HG03108 (cell line): ENCODE measurements around the gene PSORS1C2.

ENCODE experiments used
- ATAC-seq: cut with Tn5 transposase; IDR thresholded peaks from one replicate; pipeline ENCODE4 v1.9.1; 2021; ENCODE audit warnings: moderate library complexity; ENCODE audit not compliant: unreplicated experiment

The PSORS1C2 gene

GRCh38 chr6:31114970-31115849 is 23.7 kb downstream of the PSORS1C2 start:
- no peak for ATAC-seq

DNA sequence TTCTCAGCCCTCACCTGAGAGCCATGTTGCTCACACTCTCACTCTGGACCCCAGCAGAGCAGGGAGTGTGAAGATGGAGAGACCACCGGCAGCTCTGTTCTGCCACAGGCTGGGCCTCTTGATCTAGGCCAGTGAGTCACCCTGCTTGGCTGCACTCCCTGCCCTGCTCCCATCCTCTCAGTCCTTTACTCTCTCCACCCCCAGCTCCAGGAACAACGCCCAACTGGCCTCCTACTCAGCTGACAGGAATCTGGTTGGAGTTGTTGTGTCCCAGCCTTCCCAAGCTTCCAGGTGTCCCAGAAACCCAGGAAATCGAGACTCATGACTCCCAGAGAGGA is 24.4 kb downstream of the PSORS1C2 start, which contains the start of gene PSORS1C1:
PSORS1C1 (plus strand) TSS at position 260 of the 338 bp plus-strand sequence. CDS start 14,833 bp downstream, outside the sequence.
- ATAC-seq: no peak

DNA sequence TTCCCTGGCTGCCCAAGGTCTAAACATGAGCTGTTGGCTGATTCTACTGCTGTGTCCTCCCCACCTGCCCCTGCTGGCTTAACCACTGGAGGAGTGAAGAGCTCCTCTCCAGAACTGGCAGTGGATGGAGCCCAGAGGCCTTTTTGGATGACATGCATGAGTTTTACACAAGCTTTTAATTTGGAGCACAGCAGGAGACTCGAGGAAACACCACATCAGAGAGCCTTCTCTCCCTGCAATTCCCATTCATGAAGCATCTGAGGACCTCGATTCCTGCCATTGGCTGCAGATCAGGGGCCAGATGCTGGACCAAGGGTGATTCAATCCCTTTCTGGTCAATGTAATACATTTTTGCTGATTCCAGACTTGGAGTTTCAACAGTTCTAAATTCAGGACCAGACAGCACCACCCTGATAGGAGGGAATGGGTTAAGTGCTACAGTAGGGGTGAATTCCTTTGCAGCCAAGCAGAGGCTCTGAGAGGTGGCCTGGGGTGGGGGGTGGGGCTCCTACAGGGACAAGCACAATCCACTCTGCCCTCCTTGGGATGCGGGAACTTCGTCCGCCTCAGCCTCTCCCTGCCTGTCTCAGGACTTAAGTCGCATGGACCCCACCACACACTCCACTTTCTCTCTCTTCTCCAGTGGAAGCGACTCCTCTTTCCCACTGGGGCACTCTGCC is 24.9 kb downstream of the PSORS1C2 start:
- no peak for ATAC-seq

DNA sequence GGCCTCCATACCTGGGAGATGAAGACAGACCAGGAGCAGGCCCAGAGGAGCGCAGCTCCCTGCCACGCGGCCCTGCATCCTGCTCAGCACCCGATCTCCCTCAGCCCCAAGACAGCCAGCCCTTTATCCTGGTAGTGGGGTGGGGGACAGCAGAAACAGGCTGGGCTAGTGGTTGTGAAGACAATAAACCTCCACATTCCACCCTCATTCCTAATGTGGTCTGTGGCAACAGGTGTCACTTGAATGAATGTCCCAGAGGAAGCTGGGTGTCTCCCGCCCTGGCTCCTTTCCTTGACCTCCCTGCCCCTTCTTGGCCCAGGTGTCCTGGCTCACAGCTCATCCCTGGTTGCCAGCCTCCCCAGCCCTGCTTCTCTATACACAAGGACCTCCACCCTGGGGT is 26.4 kb downstream of the PSORS1C2 start, which contains the start of gene C6orf15:
C6orf15 (minus strand) TSS at position 98 of the 400 bp plus-strand sequence; CDS start at position 78, 20 bp downstream.
- ATAC-seq: no peak

DNA sequence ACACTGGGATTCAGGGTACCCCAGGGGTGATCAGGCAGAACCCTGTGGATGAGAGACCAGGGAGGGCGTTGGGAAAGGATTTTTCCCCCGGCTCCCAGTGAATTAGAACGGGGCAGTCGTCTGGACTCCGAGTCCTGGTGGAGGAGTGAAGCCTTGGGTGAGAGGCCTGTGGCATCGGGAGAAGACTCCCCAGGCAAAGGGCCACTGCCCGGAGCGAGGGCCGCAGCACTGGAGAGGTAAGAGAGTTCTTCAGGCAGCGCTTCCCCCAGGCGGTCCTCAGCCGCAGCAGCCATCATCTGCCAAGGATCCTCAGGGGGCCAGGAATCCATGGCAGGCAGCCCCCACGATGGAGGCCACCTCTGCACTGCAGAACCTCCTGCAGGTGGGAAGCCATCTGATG is 27.2 kb downstream of the PSORS1C2 start:
- no peak for ATAC-seq

DNA sequence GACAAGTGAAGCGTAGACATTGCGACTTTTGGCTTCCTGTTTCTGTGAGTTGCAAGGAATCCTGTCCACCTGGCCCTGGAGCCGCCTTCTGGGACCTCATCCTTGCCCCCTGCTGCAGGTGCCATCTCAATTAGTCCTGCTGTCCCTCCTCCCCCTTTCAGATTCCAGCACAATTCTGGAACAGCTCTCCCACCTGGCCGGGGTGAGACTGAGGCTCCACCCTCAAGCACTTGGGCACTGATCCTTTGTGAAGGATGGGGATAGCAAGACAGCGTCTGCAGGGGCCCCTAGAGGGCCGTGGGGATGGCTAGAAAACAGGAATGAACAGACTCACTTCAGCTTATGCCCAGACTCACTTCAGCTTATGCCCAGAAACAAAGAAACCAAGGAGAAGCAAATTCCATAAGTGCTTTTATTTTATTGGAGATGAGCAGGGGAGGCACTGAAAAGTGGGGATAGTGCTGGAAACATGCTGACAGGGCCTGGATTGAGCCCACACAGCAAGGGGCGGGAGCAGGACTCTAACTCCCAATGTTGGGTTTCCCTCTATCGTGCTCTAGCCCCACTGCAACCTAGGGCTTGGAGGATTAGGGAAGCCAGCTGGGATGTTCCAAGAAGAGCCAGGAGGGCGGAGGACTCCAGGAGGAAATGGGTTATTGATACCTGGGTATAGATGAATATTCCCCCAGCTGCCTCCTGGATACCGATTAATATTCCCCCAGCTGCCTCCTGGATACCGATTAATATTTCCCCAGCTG is 27.9 kb downstream of the PSORS1C2 start:
- no peak for ATAC-seq

- no peak for ATAC-seq
These were observed 31.8 kb downstream of the PSORS1C2 start for GRCh38 chr6:31107052-31107451.

DNA sequence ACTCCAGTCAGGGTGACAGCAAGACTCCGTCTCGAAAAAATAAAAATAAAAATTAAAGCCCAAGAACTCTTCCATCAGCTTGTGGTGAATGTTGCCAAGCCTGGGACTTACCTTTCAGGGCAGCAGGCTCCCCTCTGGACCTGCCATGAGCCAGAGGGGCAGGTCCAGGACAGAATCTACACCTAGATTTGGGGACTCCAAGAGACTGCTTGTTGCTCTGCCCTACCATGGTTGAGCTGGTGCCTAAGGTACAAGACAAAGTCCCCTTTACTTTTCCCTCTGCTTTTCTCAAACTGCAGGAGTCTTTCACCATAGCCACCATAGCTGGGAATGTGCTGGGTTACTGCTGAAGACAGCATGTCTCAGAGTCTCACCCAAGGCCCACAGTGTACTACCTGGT is 35.7 kb downstream of the PSORS1C2 start:
- no peak for ATAC-seq

GRCh38 chr6:31098449-31098938 is 40.4 kb downstream of the PSORS1C2 start:
- ATAC-seq: no peak

GRCh38 chr6:31096656-31097055 is 42.2 kb downstream of the PSORS1C2 start:
- no peak for ATAC-seq

DNA sequence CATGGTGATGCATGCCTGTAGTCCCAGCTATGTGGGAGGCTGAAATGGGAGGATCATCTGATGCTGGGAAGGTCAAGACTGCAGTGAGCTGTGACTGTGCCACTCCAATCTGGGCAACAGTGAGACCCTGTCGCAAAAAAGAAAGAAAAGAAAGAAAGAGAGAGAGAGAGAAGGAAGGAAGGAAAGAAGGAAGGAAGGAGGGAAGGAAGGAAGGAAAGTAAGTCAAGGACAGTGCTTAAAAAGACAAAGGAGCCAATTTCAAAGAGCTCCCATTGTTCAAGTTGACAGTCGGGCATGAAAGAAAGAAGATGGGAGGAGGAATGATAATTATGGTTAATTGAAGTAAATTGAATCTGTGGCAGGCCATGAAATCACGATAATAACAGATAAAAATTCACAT is 42.7 kb downstream of the PSORS1C2 start:
- no peak for ATAC-seq

DNA sequence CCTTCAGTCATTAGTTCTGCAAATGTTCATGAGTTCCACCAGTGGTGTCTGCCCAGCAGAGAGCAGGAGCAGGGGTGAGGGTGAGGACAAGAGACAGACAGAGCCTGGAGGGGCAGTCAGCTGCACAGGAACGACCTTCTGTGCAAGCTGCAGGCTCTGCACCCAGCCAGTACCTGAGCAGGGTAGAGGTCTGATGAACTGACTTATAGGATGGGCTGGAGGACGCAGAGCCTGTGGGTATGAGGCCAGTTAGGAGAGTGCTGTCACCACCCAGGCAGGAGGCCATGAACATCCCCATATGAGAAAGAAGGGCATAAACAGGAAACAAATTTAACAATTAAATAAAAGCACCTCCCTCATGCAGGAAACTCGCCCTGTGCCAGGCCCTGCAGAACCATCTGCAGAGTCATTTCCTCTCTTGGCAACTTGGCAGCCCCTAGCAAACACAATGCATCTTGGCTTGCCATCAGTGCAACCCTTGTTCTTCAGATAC is 44.4 kb downstream of the PSORS1C2 start:
- no peak for ATAC-seq

GRCh38 chr6:31092769-31093505 is 45.9 kb downstream of the PSORS1C2 start:
- ATAC-seq: no peak

- no peak for ATAC-seq
These were observed 46.6 kb downstream of the PSORS1C2 start for GRCh38 chr6:31092238-31092637.

DNA sequence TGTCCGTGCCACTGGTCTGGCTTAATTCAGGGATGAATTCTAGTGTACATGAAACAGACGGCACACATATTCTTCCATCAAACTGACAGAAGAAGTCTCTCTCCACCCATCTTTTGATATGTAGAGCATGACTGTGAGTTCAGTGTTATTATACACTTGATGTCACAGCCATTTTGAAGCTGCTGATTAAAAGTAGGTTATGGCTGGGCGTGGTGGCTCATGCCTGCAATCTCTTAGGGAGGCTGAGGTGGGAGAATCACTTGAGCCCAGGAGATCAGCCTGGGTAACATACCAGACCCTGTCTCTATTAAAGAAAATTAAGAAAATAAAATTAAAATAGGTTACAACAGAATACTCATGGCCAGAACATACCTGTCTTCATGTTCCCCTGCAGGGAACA is 47.2 kb downstream of the PSORS1C2 start:
- ATAC-seq: no peak

- no peak for ATAC-seq
These were observed 47.9 kb downstream of the PSORS1C2 start for GRCh38 chr6:31090973-31091364.

GRCh38 chr6:31090275-31090972 is 48.4 kb downstream of the PSORS1C2 start:
- no peak for ATAC-seq
